Hepatocyte (in vitro differentiated cells): ENCODE results near the gene MAGI1. TPM values are rescaled to one million over a fixed set of nuclear protein-coding genes. Genes with fewer than 3 reads are reported as not detected.

ENCODE experiments used
- DNase-seq: peaks from one replicate; pipeline ENCODE4 v3.0.0-alpha.2; 2016; ENCODE audit warnings: low spot score
- H2AFZ ChIP-seq: fragments of 200-600 bp; sonication (generic); 2 replicates; pipeline ENCODE4 v1.6.0; 2016; ENCODE audit warnings: antibody characterized with exemption, mild to moderate bottlenecking
- H3K27ac ChIP-seq: fragments of 200-600 bp; sonication (generic); 2 replicates; pipeline ENCODE4 v1.5.1; 2016; ENCODE audit warnings: mild to moderate bottlenecking
- H3K27me3 ChIP-seq: fragments of 200-600 bp; sonication (generic); 2 replicates; pipeline ENCODE4 v1.6.1; 2016
- H3K36me3 ChIP-seq: fragments of 200-600 bp; sonication (generic); replicated peaks from 2 replicates; pipeline ENCODE4 v1.5.1; 2016; ENCODE audit warnings: low read depth; ENCODE audit not compliant: insufficient read depth
- H3K4me1 ChIP-seq: fragments of 200-600 bp; sonication (generic); 2 replicates; pipeline ENCODE4 v1.5.1; 2016; ENCODE audit warnings: mild to moderate bottlenecking, moderate library complexity; ENCODE audit not compliant: insufficient read depth
- H3K4me2 ChIP-seq: fragments of 200-600 bp; sonication (generic); 2 replicates; pipeline ENCODE4 v1.6.0; 2016
- H3K4me3 ChIP-seq: fragments of 200-600 bp; sonication (generic); 2 replicates; pipeline ENCODE4 v1.5.1; 2016; ENCODE audit warnings: mild to moderate bottlenecking
- H3K79me2 ChIP-seq: fragments of 200-600 bp; sonication (generic); 2 replicates; pipeline ENCODE4 v1.6.0; 2017; ENCODE audit warnings: mild to moderate bottlenecking
- H3K9me2 ChIP-seq: fragments of 200-600 bp; sonication (generic); replicated peaks from 2 replicates; pipeline ENCODE4 v1.6.0; 2017; ENCODE audit warnings: mild to moderate bottlenecking; ENCODE audit not compliant: insufficient read depth
- H3K9me3 ChIP-seq: fragments of 200-600 bp; sonication (generic); 2 replicates; pipeline ENCODE4 v1.5.1; 2016; ENCODE audit warnings: low read depth, mild to moderate bottlenecking
- H4K20me1 ChIP-seq: fragments of 200-600 bp; sonication (generic); 2 replicates; pipeline ENCODE4 v1.6.0; 2016; ENCODE audit warnings: mild to moderate bottlenecking; ENCODE audit not compliant: insufficient read depth, poor library complexity, severe bottlenecking
- CTCF ChIP-seq: fragments of 200-600 bp; sonication (generic); IDR thresholded peaks from 2 replicates; pipeline ENCODE4 v1.5.1; 2016; ENCODE audit warnings: antibody characterized with exemption, mild to moderate bottlenecking; ENCODE audit not compliant: poor library complexity
- EZH2 ChIP-seq: fragments of 200-600 bp; sonication (generic); IDR thresholded peaks from 2 replicates; pipeline ENCODE4 v1.6.1; 2016; ENCODE audit warnings: antibody characterized with exemption, mild to moderate bottlenecking, borderline replicate concordance
- EZH2phosphoT487 ChIP-seq: fragments of 200-600 bp; sonication (generic); IDR thresholded peaks from one replicate; pipeline ENCODE4 v1.6.1; 2018; ENCODE audit warnings: antibody characterized with exemption, mild to moderate bottlenecking, low read depth, moderate library complexity; ENCODE audit not compliant: unreplicated experiment, severe bottlenecking
- WGBS: methylation state at CpG from one replicate; pipeline ENCODE4 v1.1.6; 2016; ENCODE audit warnings: low lambda C conversion rate; ENCODE audit errors: missing lambda C conversion rate; 5-methylcytosine and 5-hydroxymethylcytosine counted together
- polyA plus RNA-seq: library from polyadenylated mRNA; unstranded; fragments of >200 nt; fragmentation: Nextera tagmentation; extraction: Ambion mirVana; gene quantifications from 2 replicates; pipeline ENCODE4 v1.2.1, GENCODE V29; 2016
- total RNA-seq: library from RNA; depleted of rRNA; stranded (reverse); fragments of >200 nt; gene quantifications from 2 replicates; pipeline ENCODE4 v1.2.3, GENCODE V29; 2014

MAGI1 gene
- total and polyA plus RNA-seq, 2 experiments from 2014 or later, result 26.2 to 43.5 TPM

GRCh38 chr3:65961128-65961527 is 77.6 kb downstream of the MAGI1 start:
- H3K36me3 ChIP-seq, result no peaks in the 10 kb centered on the region
- H3K27ac ChIP-seq, result peak overlapping the region; percentile 64
- no peaks in the 10 kb centered on the region for H3K27me3 ChIP-seq
- no peaks in the 10 kb centered on the region for H3K9me2 ChIP-seq
- H4K20me1 ChIP-seq, result no peaks in the 10 kb centered on the region
- no peak for DNase-seq
- peak overlapping the region; percentile 12 for H3K4me2 ChIP-seq
- peaks cover 20% of the 10 kb centered on the region for H3K4me1 ChIP-seq
- no peak overlapping the region for H2AFZ ChIP-seq
- H3K9me3 ChIP-seq, result no peaks in the 10 kb centered on the region
- TF ChIP-seq EZH2 (no peak), CTCF (no peak), EZH2phosphoT487 (no peak)
- no peak overlapping the region for H3K4me3 ChIP-seq
- H3K79me2 ChIP-seq, result peaks cover 78% of the 10 kb centered on the region
- 83% methylated on average over 2 of the region's 2 CpGs for WGBS

GRCh38 chr3:65960087-65960486 is 78.6 kb downstream of the MAGI1 start:
- WGBS, result 62% methylated on average over 6 of the region's 6 CpGs
- no peaks in the 10 kb centered on the region for H3K9me3 ChIP-seq
- no peaks in the 10 kb centered on the region for H3K9me2 ChIP-seq
- no peak overlapping the region for H3K4me3 ChIP-seq
- no peaks in the 10 kb centered on the region for H3K36me3 ChIP-seq
- DNase-seq, result no peak
- no peak overlapping the region for H3K4me2 ChIP-seq
- TF ChIP-seq EZH2phosphoT487 (no peak), CTCF (no peak), EZH2 (no peak)
- H2AFZ ChIP-seq, result no peak overlapping the region
- peaks cover 74% of the 10 kb centered on the region for H3K79me2 ChIP-seq
- H3K4me1 ChIP-seq, result peaks cover 30% of the 10 kb centered on the region
- no peaks in the 10 kb centered on the region for H3K27me3 ChIP-seq
- peak overlapping the region; percentile 29 for H3K27ac ChIP-seq
- no peaks in the 10 kb centered on the region for H4K20me1 ChIP-seq

DNA sequence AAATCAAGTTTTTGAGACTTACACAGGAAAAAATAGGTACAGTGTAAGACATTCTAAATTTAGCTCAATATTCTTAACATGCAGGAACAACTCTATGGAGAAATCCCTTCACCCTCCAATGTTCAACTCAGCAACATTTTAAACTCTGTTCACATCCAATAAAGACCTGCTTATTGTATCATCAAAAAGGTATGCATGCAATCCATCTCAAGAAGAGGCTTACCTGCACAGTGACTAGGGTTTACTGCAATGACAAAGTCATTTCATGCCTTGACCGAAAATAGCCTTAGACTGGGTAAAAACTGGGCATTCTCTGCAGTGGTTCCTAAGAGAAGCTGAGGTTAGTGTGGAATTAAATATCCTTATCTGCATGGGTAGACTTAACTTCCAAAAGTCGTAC is 80.5 kb downstream of the MAGI1 start:
- H3K4me3 ChIP-seq, result no peak overlapping the region
- H4K20me1 ChIP-seq, result no peaks in the 10 kb centered on the region
- no peak overlapping the region for H2AFZ ChIP-seq
- peaks cover 64% of the 10 kb centered on the region for H3K79me2 ChIP-seq
- WGBS, result 90% methylated on average over 2 of the region's 2 CpGs
- H3K9me2 ChIP-seq, result no peaks in the 10 kb centered on the region
- no peak overlapping the region for H3K27ac ChIP-seq
- H3K9me3 ChIP-seq, result no peaks in the 10 kb centered on the region
- no peak for TF ChIP-seq EZH2phosphoT487
- no peak for DNase-seq
- H3K4me2 ChIP-seq, result no peak overlapping the region
- H3K36me3 ChIP-seq, result no peaks in the 10 kb centered on the region
- H3K27me3 ChIP-seq, result no peaks in the 10 kb centered on the region
- H3K4me1 ChIP-seq, result peaks cover 39% of the 10 kb centered on the region

- Histone ChIP-seq H3K9me2 (no peaks in the 10 kb centered on the region), H3K27ac (peak overlapping the region; percentile 95), H3K4me2 (peak overlapping the region; percentile 61), H3K4me3 (no peak overlapping the region), H2AFZ (no peak overlapping the region), H3K9me3 (no peaks in the 10 kb centered on the region), H3K4me1 (peaks cover 40% of the 10 kb centered on the region), H3K79me2 (peaks cover 65% of the 10 kb centered on the region), H3K36me3 (no peaks in the 10 kb centered on the region), H4K20me1 (no peaks in the 10 kb centered on the region), H3K27me3 (no peaks in the 10 kb centered on the region)
- WGBS, result 39% methylated on average over 10 of the region's 10 CpGs
- TF ChIP-seq EZH2 (no peak), CTCF (no peak), EZH2phosphoT487 (no peak)
- DNase-seq, result peak; percentile 49
These were observed 82.8 kb downstream of the MAGI1 start for GRCh38 chr3:65955792-65956477.
